Karpas-422 (cell line): ENCODE measurements around the gene MAMSTR. TPM values are rescaled to one million over a fixed set of nuclear protein-coding genes. Genes with fewer than 3 reads are reported as not detected.
"Not testable (repeated sequence)": the region's sequence is repeated elsewhere in the genome, so short reads cannot be mapped to it uniquely, and the experiment has no call there.

ENCODE experiments used
- DNase-seq: peaks from one replicate; pipeline ENCODE4 v3.0.0-alpha.2; 2015
- H2AFZ ChIP-seq: fragments of 200-600 bp; sonication (generic); 2 replicates; pipeline ENCODE4 v1.6.1; 2014; ENCODE audit warnings: antibody characterized with exemption, low read length, mixed read lengths
- H3K27ac ChIP-seq: fragments of 200-600 bp; sonication (generic); 2 replicates; pipeline ENCODE4 v1.5.1; 2014; ENCODE audit warnings: mild to moderate bottlenecking, low read length, moderate library complexity
- H3K27me3 ChIP-seq: fragments of 200-600 bp; sonication (generic); 2 replicates; pipeline ENCODE4 v1.6.1; 2014; ENCODE audit warnings: low read length, mixed read lengths
- H3K36me3 ChIP-seq: fragments of 200-600 bp; sonication (generic); 2 replicates; pipeline ENCODE4 v1.6.1; 2014; ENCODE audit warnings: low read length, mixed read lengths; ENCODE audit not compliant: insufficient read depth
- H3K4me1 ChIP-seq: fragments of 200-600 bp; sonication (generic); 2 replicates; pipeline ENCODE4 v1.6.1; 2014; ENCODE audit warnings: mild to moderate bottlenecking, low read length, mixed read lengths
- H3K4me2 ChIP-seq: fragments of 200-600 bp; sonication (generic); 2 replicates; pipeline ENCODE4 v1.6.1; 2014; ENCODE audit warnings: low read length, low read depth, mild to moderate bottlenecking; ENCODE audit not compliant: poor library complexity, severe bottlenecking
- H3K4me3 ChIP-seq: fragments of 200-600 bp; sonication (generic); 2 replicates; pipeline ENCODE4 v1.5.1; 2014; ENCODE audit warnings: mild to moderate bottlenecking, antibody characterized with exemption, low read length, mixed read lengths
- H3K79me2 ChIP-seq: fragments of 200-600 bp; sonication (generic); 2 replicates; pipeline ENCODE4 v1.6.1; 2014; ENCODE audit warnings: mild to moderate bottlenecking, low read length, mixed read lengths
- H3K9ac ChIP-seq: fragments of 200-600 bp; sonication (generic); 2 replicates; pipeline ENCODE4 v1.6.0; 2014; ENCODE audit warnings: low read length
- H3K9me2 ChIP-seq: fragments of 200-600 bp; sonication (generic), shearing (Covaris generic); replicated peaks from 2 replicates; pipeline ENCODE4 v1.6.0; 2014; ENCODE audit warnings: mild to moderate bottlenecking, low read length, moderate library complexity; ENCODE audit not compliant: insufficient read depth
- H3K9me3 ChIP-seq: fragments of 300-700, 200-600 bp; sonication (generic); 2 replicates; pipeline ENCODE4 v1.6.1; 2014; ENCODE audit warnings: low read length, mixed read lengths
- H4K20me1 ChIP-seq: fragments of 200-600 bp; sonication (generic); 2 replicates; pipeline ENCODE4 v1.6.1; 2014; ENCODE audit warnings: mild to moderate bottlenecking, antibody characterized with exemption, low read length, low read depth; ENCODE audit not compliant: insufficient read depth
- total RNA-seq: library from RNA; depleted of rRNA; stranded (reverse); fragments of >200 nt; shearing (Covaris generic); gene quantifications from 2 replicates; pipeline ENCODE4 v1.2.3, GENCODE V29; 2014; ENCODE audit warnings: low replicate concordance

MAMSTR gene
- total RNA-seq, 1 experiment from 2014 or later, result 0.78 TPM

- DNase-seq, result no peak
- H3K9ac ChIP-seq, result no peak overlapping the region
Observed at GRCh38 chr19:48708471-48708870, 11.1 kb downstream of the MAMSTR start.

GRCh38 chr19:48705431-48705830 is 14.1 kb downstream of the MAMSTR start:
- Histone ChIP-seq H4K20me1 (no peaks in the 10 kb centered on the region), H3K4me3 (no peak overlapping the region), H3K27me3 (no peaks in the 10 kb centered on the region), H3K9ac (no peak overlapping the region), H3K4me2 (no peak overlapping the region), H3K9me3 (no peaks in the 10 kb centered on the region), H3K36me3 (no peaks in the 10 kb centered on the region), H3K79me2 (no peaks in the 10 kb centered on the region), H3K27ac (no peak overlapping the region), H2AFZ (no peak overlapping the region), H3K4me1 (no peaks in the 10 kb centered on the region), H3K9me2 (no peaks in the 10 kb centered on the region)
- DNase-seq, result no peak

More at GRCh38 chr19:48708471-48708870, 11.1 kb downstream of the MAMSTR start:
- no peaks in the 10 kb centered on the region for H3K36me3 ChIP-seq
- no peaks in the 10 kb centered on the region for H3K9me2 ChIP-seq
- H3K4me1 ChIP-seq, result peaks cover 8% of the 10 kb centered on the region
- no peak overlapping the region for H3K4me2 ChIP-seq
- no peak overlapping the region for H3K27ac ChIP-seq
- peaks cover 5% of the 10 kb centered on the region for H3K9me3 ChIP-seq
- H4K20me1 ChIP-seq, result no peaks in the 10 kb centered on the region
- H3K27me3 ChIP-seq, result no peaks in the 10 kb centered on the region
- no peak overlapping the region for H3K4me3 ChIP-seq
- H3K79me2 ChIP-seq, result peaks cover 9% of the 10 kb centered on the region; the same call in 1 of the 2 replicates
- no peak overlapping the region for H2AFZ ChIP-seq

DNA sequence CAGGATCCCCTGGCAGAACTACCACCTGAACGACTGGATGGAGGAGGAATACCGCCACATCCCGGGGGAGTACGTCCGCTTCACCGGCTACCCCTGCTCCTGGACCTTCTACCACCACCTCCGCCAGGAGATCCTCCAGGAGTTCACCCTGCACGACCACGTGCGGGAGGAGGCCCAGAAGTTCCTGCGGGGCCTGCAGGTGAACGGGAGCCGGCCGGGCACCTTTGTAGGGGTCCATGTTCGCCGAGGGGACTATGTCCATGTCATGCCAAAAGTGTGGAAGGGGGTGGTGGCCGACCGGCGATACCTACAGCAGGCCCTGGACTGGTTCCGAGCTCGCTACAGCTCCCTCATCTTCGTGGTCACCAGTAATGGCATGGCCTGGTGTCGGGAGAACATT is 16.2 kb downstream of the MAMSTR start:
- Histone ChIP-seq H3K9me3 (no peaks in the 10 kb centered on the region), H3K27me3 (no peaks in the 10 kb centered on the region), H2AFZ (no peak overlapping the region), H3K4me3 (no peak overlapping the region), H3K27ac (no peak overlapping the region), H3K79me2 (no peaks in the 10 kb centered on the region), H3K4me1 (no peaks in the 10 kb centered on the region), H3K4me2 (no peak overlapping the region), H4K20me1 (no peaks in the 10 kb centered on the region), H3K9ac (no peak overlapping the region), H3K9me2 (no peaks in the 10 kb centered on the region), H3K36me3 (no peaks in the 10 kb centered on the region)
- no peak for DNase-seq

- H4K20me1 ChIP-seq, result no peaks in the 10 kb centered on the region
- no peak overlapping the region for H3K27ac ChIP-seq
- H3K27me3 ChIP-seq, result no peaks in the 10 kb centered on the region
- H3K9me3 ChIP-seq, result no peaks in the 10 kb centered on the region
- H3K9ac ChIP-seq, result no peak overlapping the region
- no peaks in the 10 kb centered on the region for H3K9me2 ChIP-seq
- no peak overlapping the region for H3K4me3 ChIP-seq
- H3K4me1 ChIP-seq, result no peaks in the 10 kb centered on the region
- no peak for DNase-seq
- H3K4me2 ChIP-seq, result no peak overlapping the region
- H2AFZ ChIP-seq, result no peak overlapping the region
- H3K36me3 ChIP-seq, result no peaks in the 10 kb centered on the region
- no peaks in the 10 kb centered on the region for H3K79me2 ChIP-seq
Observed at GRCh38 chr19:48702701-48703100, 16.8 kb downstream of the MAMSTR start.

GRCh38 chr19:48698046-48698445 is 21.5 kb downstream of the MAMSTR start:
- H3K9ac ChIP-seq, result no peak overlapping the region
- H3K4me2 ChIP-seq, result no peak overlapping the region
- no peak overlapping the region for H2AFZ ChIP-seq

DNA sequence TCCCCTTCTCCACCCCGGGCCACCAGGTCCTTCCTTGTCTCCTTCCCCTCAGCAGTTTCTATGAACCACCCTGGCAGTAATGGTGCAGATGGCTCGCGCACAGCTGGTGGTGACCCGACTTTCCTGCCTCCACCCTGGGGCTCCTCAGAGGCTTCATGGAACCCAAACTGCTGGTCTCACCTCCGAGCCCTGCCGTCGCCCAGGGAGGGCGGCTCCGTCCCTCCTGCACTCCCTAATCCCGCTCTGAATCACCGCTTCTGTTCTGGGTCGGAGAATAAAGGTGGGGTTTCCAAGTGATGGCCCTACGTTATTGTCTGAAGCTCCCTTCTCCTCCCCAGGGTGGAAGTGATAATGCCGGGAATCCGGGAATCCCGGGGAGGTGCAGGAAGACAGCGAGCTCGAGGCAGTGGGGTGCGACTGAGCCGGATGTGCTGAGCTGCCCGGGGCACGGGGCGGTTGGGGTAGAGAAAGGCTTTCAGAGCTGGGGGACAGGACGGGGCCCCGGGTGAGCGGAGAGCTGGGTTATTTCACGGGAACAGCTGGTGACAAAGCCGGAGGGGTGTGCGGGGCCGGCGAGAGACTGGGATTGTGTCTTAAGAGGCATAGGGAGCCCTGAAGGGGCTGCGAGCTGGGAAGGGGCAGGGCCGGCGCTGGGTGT is 23.0 kb downstream of the MAMSTR start:
- Histone ChIP-seq H3K27ac (no peak overlapping the region), H2AFZ (no peak overlapping the region), H3K9me3 (no peaks in the 10 kb centered on the region), H3K4me2 (no peak overlapping the region), H3K9me2 (no peaks in the 10 kb centered on the region), H3K9ac (no peak overlapping the region), H3K27me3 (no peaks in the 10 kb centered on the region), H3K4me3 (no peak overlapping the region), H4K20me1 (no peaks in the 10 kb centered on the region), H3K36me3 (no peaks in the 10 kb centered on the region), H3K79me2 (no peaks in the 10 kb centered on the region), H3K4me1 (no peaks in the 10 kb centered on the region)
- no peak for DNase-seq

More at GRCh38 chr19:48698046-48698445, 21.5 kb downstream of the MAMSTR start:
- no peaks in the 10 kb centered on the region for H3K4me1 ChIP-seq
- no peaks in the 10 kb centered on the region for H4K20me1 ChIP-seq
- H3K4me3 ChIP-seq, result no peak overlapping the region
- DNase-seq, result no peak
- H3K27ac ChIP-seq, result no peak overlapping the region
- no peaks in the 10 kb centered on the region for H3K9me2 ChIP-seq
- H3K9me3 ChIP-seq, result no peaks in the 10 kb centered on the region
- no peaks in the 10 kb centered on the region for H3K79me2 ChIP-seq
- H3K27me3 ChIP-seq, result no peaks in the 10 kb centered on the region
- no peaks in the 10 kb centered on the region for H3K36me3 ChIP-seq

GRCh38 chr19:48695743-48696352 is 23.7 kb downstream of the MAMSTR start, which contains the start of gene FUT2:
Gene FUT2 (plus strand): TSS chr19:48695971. CDS start chr19:48702957, 6,986 bp downstream.
- no peaks in the 10 kb centered on the region for H3K79me2 ChIP-seq
- DNase-seq, result no peak
- H3K9me2 ChIP-seq, result no peaks in the 10 kb centered on the region
- H3K27ac ChIP-seq, result no peak within 1 kb of the TSS
- H3K9ac ChIP-seq, result no peak within 1 kb of the TSS
- H3K27me3 ChIP-seq, result no peaks in the 10 kb centered on the region
- H3K9me3 ChIP-seq, result no peaks in the 10 kb centered on the region
- H3K4me1 ChIP-seq, result no peaks in the 10 kb centered on the region
- H3K4me2 ChIP-seq, result no peak within 1 kb of the TSS
- no peaks in the 10 kb centered on the region for H3K36me3 ChIP-seq
- no peak within 1 kb of the TSS for H3K4me3 ChIP-seq
- no peak within 1 kb of the TSS for H2AFZ ChIP-seq
- no peaks in the 10 kb centered on the region for H4K20me1 ChIP-seq

DNA sequence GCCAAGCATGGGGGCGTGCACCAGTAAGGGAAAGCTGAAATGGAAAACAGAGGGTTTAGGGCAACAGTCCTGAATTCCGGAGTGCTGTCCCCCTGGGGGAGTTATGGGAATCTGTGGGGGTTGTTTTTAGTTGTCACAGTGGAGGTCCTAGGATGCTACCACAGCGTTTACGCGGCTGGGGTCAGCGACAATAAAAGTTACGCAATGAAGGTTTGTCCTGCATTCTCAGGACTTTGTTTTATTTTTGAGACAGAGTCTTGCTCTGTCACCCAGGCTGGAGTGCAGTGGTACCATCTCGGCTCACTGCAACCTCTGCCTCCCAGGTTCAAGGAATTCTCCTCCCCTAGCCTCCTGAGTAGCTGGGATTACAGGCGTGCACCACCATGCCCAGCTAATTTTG is 25.9 kb downstream of the MAMSTR start:
- not testable (repeated sequence) for H3K79me2 ChIP-seq, H3K9me3 ChIP-seq, H3K4me1 ChIP-seq

More for the DNA sequence above, 25.9 kb downstream of the MAMSTR start:
- DNase-seq, H3K9ac ChIP-seq, H3K4me2 ChIP-seq, H3K27me3 ChIP-seq, H4K20me1 ChIP-seq, H2AFZ ChIP-seq, H3K4me3 ChIP-seq, H3K9me2 ChIP-seq, H3K36me3 ChIP-seq, H3K27ac ChIP-seq: not testable (repeated sequence)
